A549 (cell line): ENCODE data around the gene SAP25.

Experiments
- CHD4 ChIP-seq: fragments of 200-600 bp; sonication (generic); IDR thresholded peaks from 2 replicates; pipeline ENCODE4 v1.6.1; 2016; ENCODE audit warnings: antibody characterized with exemption, mild to moderate bottlenecking, borderline replicate concordance
- JUN ChIP-seq, 2 experiments: fragments of >200 bp; sonication (Bioruptor Twin); formaldehyde crosslinking; IDR thresholded peaks; 2 replicates in 1 of 2; 3 replicates in 1 of 2; pipeline ENCODE4 v1.6.1; 2016 to 2017
- KDM5A ChIP-seq: fragments of 200-600 bp; sonication (generic); IDR thresholded peaks from 2 replicates; pipeline ENCODE4 v1.6.1; 2016; ENCODE audit warnings: antibody characterized with exemption, mild to moderate bottlenecking
- POLR2A ChIP-seq: IDR thresholded peaks from 2 replicates; pipeline ENCODE4 v1.6.1; 2012; ENCODE audit warnings: mild to moderate bottlenecking, low read length
- RFX5 ChIP-seq: fragments of 450-650 bp; IDR thresholded peaks from 2 replicates; pipeline ENCODE4 v1.7.1; 2014; ENCODE audit warnings: antibody characterized with exemption, mild to moderate bottlenecking, moderate library complexity
- TF ChIP-seq, protein P1 (sequence below): fragments of >200 bp; sonication (Bioruptor Twin); formaldehyde crosslinking; IDR thresholded peaks from 3 replicates; pipeline ENCODE4 v1.5.1; 2016

- TF ChIP-seq, protein P1, sequence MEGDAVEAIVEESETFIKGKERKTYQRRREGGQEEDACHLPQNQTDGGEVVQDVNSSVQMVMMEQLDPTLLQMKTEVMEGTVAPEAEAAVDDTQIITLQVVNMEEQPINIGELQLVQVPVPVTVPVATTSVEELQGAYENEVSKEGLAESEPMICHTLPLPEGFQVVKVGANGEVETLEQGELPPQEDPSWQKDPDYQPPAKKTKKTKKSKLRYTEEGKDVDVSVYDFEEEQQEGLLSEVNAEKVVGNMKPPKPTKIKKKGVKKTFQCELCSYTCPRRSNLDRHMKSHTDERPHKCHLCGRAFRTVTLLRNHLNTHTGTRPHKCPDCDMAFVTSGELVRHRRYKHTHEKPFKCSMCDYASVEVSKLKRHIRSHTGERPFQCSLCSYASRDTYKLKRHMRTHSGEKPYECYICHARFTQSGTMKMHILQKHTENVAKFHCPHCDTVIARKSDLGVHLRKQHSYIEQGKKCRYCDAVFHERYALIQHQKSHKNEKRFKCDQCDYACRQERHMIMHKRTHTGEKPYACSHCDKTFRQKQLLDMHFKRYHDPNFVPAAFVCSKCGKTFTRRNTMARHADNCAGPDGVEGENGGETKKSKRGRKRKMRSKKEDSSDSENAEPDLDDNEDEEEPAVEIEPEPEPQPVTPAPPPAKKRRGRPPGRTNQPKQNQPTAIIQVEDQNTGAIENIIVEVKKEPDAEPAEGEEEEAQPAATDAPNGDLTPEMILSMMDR: no peak
- TF ChIP-seq CHD4 (no peak), POLR2A (no peak), KDM5A (no peak), JUN (IDR thresholded peaks at IDR 0.05) (no peak), RFX5 (no peak)
Observed at GRCh38 chr7:100612730-100613390, 39.2 kb upstream of the SAP25 start.
